K562 (cell line): Measurements from ENCODE around the gene SLC25A10.

ENCODE experiments used
- CHD4 ChIP-seq: fragments of 200-600 bp; sonication (generic); IDR thresholded peaks from 3 replicates; pipeline ENCODE4 v1.6.1; 2012; ENCODE audit warnings: low read depth, mild to moderate bottlenecking, mixed read lengths, low read length, inconsistent platforms; ENCODE audit not compliant: insufficient read depth, insufficient replicate concordance, poor library complexity, severe bottlenecking
- SIN3A ChIP-seq, 2 experiments: fragments of 150-350 bp in 1 of 2; IDR thresholded peaks; 2 replicates each; pipeline ENCODE4 v1.6.1; 2011 to 2016; ENCODE audit warnings: borderline replicate concordance in 2 of 2, low read depth in 2 of 2, low read length in 2 of 2, mild to moderate bottlenecking in 2 of 2, moderate library complexity in 2 of 2; ENCODE audit not compliant: control insufficient read depth in 1 of 2

DNA sequence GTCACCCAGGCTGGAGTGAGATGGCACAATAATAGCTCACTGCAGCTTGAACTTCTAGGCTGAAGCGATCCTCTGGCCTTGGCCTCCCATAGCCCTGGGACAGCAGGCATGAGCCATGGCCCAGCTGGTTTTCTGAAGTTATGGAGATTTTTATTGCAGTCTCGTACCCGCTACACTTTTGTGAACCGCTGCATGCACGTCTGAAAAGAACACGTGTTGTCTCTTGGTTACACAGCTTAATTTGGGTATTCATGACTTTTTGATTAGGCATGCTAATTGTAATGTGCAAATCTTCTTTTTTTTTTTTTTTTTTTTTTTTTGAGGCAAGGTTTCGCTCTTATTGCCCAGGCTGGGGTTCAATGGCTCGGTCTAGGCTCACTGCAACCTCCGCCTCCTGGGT lies 13.4 kb downstream of the SLC25A10 start:
- TF ChIP-seq SIN3A (IDR thresholded peaks at IDR 0.05; ENCODE audit: borderline replicate concordance in 2 of 2, control insufficient read depth in 1 of 2, low read depth in 2 of 2, low read length in 2 of 2) (no peak), CHD4 (no peak)
